ENCODE data around the gene STARD13.

STARD13 gene

DNA sequence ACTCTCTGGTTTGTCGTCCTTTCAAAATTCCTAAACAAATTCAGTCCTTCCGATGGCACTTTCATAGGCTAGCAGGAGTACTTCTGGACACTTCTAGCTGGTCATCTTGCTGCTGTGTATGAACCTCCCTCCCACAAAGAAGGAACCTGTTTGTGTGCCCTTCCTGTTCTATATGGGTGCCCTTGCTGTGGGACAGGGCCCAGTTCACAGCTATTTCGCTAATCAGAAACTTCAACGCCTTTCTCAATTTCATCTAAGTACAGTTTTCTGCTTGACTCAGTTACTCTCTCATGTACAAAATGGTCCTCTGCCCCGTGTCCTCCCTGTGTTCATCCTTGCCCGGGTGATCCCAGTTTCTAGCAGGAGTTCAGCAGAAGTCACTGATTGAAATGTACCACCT, 96.1 kb downstream of the STARD13 start:
- Mint-ChIP-seq H3K36me3 (ENCODE audit: insufficient read depth) (no peaks in the 10 kb centered on the region), H3K4me1 (peaks cover 15% of the 10 kb centered on the region), H3K27ac (ENCODE audit: low read depth) (no peak overlapping the region), H3K9me3 (no peaks in the 10 kb centered on the region), H3K27me3 (peaks cover 16% of the 10 kb centered on the region), H3K4me3 (no peak overlapping the region)
- no peak for DNase-seq (ENCODE audit: low spot score in 2 of 2)
- ATAC-seq (replicated peaks; ENCODE audit: extremely low read depth, poor library complexity, severe bottlenecking): no peak

DNA sequence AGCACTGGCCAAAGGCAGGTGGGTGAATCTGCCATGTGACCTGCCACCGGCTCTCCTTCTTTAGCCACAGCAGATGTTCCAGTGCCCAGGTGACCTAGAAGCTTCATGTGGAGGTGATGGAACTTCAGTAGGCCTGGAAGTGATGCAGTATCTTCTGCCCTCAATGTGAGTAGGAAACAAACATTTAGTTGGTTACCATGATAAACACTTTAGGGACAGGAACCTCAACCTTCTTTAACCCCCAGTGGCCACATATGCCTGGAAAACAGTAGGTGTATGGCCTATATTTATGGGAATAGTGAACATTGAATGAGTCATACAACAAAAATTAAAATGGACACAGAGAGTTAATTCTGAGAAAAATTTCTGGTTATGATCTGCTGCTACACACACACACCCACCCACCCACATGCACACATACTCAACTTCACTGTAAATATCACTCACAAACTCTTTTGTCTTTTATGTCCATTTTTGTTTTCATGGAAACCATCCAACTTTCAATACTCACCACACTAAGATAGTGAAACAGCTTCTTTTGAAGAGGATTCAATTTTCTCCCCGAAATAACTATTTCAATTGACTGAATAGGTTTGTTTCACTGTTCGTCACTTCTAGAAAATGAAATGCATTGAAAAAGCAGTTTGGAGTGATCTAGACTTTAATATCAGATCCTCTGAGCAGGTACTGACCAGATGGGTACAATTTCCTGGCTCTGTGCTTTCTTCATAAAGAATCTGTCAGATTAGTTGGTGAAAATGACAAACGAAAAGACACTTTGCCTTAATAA, 97.3 kb downstream of the STARD13 start:
- H3K9me3 Mint-ChIP-seq: no peaks in the 10 kb centered on the region
- no peak for ATAC-seq (replicated peaks; ENCODE audit: extremely low read depth, poor library complexity, severe bottlenecking)
- H3K27ac Mint-ChIP-seq (ENCODE audit: low read depth): no peak overlapping the region
- peaks cover 10% of the 10 kb centered on the region for H3K4me1 Mint-ChIP-seq
- no peak overlapping the region for H3K4me3 Mint-ChIP-seq
- no peaks in the 10 kb centered on the region for H3K36me3 Mint-ChIP-seq (ENCODE audit: insufficient read depth)
- no peak for DNase-seq (ENCODE audit: low spot score in 2 of 2)
- H3K27me3 Mint-ChIP-seq: peaks cover 26% of the 10 kb centered on the region

DNA sequence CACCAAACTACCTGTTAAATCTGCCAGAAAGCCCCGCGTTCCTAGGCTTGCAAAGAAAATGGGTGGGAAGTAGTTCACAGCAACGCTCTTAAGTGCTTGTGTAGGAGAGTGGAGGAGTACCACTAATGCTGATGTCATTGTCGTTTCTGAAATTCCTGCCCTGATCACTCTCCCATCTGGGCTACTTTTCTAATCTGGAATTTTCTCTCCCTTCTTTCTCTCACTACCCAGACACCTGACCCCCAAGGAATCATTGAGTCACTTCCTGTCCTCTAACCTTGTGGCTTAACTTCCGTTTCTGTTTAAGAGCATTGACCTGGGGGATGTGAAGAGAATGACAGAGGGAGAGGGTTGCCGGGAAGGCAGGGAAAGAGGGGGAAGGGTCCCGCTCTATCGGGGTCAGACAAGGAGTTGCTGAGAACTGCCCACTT, 98.7 kb downstream of the STARD13 start:
- Mint-ChIP-seq H3K4me1 (peaks cover 5% of the 10 kb centered on the region), H3K4me3 (no peak overlapping the region), H3K9me3 (no peaks in the 10 kb centered on the region), H3K27ac (ENCODE audit: low read depth) (no peak overlapping the region), H3K36me3 (ENCODE audit: insufficient read depth) (no peaks in the 10 kb centered on the region), H3K27me3 (peaks cover 35% of the 10 kb centered on the region)
- DNase-seq (ENCODE audit: low spot score in 2 of 2) (no peak), ATAC-seq (replicated peaks; ENCODE audit: extremely low read depth, poor library complexity, severe bottlenecking) (no peak)

DNA sequence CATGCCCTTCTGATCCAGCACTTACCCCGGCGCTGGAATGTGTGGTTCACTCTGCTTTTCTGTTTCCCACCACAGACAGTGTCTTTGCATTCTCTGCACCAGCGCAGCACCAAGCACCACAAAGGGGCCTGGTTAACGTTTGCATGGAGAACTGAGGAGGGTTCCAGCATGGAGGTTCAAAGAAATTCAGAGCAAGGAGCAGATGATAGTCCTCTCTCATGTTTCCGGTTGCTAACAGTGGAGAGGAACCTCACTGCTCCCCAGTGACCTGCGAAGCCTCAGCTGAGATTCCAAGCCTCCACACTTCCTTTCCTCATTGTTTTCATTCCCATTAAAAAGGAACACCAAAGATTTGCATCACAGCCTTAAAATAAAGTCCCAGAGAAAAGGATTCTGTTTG, 99.7 kb downstream of the STARD13 start:
- peaks cover 35% of the 10 kb centered on the region for H3K27me3 Mint-ChIP-seq
- no peak for DNase-seq (ENCODE audit: low spot score in 2 of 2)
- no peak overlapping the region for H3K4me3 Mint-ChIP-seq
- no peak for ATAC-seq (replicated peaks; ENCODE audit: extremely low read depth, poor library complexity, severe bottlenecking)
- no peak overlapping the region for H3K27ac Mint-ChIP-seq (ENCODE audit: low read depth)
- H3K4me1 Mint-ChIP-seq: peaks cover 5% of the 10 kb centered on the region
- no peaks in the 10 kb centered on the region for H3K36me3 Mint-ChIP-seq (ENCODE audit: insufficient read depth)
- no peaks in the 10 kb centered on the region for H3K9me3 Mint-ChIP-seq

DNA sequence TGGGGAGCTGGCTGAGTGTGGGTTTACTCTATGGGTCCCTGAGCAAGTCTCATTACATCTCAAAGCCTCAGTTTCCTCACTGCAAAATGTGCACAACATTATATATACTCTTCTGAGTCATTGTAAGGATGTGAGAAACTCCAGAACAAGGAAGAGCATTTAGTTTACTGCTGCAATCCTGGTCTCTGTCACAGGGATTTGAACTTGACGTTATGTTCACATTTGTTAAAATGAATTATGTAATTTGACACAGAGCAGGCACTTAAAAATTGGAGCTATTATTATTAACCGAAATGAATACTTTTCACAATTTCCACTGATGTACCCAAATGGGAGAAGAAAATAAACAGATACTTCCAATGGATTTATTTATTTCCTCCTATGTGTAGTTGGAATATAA, 101.0 kb downstream of the STARD13 start:
- ATAC-seq (replicated peaks; ENCODE audit: extremely low read depth, poor library complexity, severe bottlenecking): no peak
- no peaks in the 10 kb centered on the region for H3K36me3 Mint-ChIP-seq (ENCODE audit: insufficient read depth)
- H3K4me1 Mint-ChIP-seq: peaks cover 5% of the 10 kb centered on the region
- H3K9me3 Mint-ChIP-seq: no peaks in the 10 kb centered on the region
- H3K27me3 Mint-ChIP-seq: peaks cover 39% of the 10 kb centered on the region
- no peak overlapping the region for H3K27ac Mint-ChIP-seq (ENCODE audit: low read depth)
- no peak for DNase-seq (ENCODE audit: low spot score in 2 of 2)
- H3K4me3 Mint-ChIP-seq: no peak overlapping the region

DNA sequence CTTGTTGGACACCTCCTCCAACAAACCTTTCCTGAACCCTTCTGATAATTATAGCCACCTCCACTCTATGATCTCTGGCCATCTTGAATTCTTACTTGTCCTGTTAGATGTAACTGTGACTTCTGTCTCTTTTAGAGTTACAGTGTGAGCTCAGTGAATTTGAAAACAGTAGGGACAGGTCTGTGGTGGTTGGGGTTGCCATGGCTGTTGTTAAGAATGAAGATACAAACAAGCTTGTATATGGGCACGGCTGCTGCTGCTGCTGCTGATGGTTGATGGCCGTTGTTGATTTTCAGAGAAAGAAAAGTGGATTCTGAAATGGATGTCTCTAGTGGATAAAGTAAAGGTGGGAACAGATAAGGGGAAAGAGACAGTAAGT, 101.5 kb downstream of the STARD13 start:
- no peaks in the 10 kb centered on the region for H3K36me3 Mint-ChIP-seq (ENCODE audit: insufficient read depth)
- ATAC-seq (replicated peaks; ENCODE audit: extremely low read depth, poor library complexity, severe bottlenecking): no peak
- no peak overlapping the region for H3K4me3 Mint-ChIP-seq
- DNase-seq (ENCODE audit: low spot score in 2 of 2): no peak
- peaks cover 5% of the 10 kb centered on the region for H3K4me1 Mint-ChIP-seq
- no peaks in the 10 kb centered on the region for H3K9me3 Mint-ChIP-seq
- peaks cover 36% of the 10 kb centered on the region for H3K27me3 Mint-ChIP-seq
- no peak overlapping the region for H3K27ac Mint-ChIP-seq (ENCODE audit: low read depth)

DNA sequence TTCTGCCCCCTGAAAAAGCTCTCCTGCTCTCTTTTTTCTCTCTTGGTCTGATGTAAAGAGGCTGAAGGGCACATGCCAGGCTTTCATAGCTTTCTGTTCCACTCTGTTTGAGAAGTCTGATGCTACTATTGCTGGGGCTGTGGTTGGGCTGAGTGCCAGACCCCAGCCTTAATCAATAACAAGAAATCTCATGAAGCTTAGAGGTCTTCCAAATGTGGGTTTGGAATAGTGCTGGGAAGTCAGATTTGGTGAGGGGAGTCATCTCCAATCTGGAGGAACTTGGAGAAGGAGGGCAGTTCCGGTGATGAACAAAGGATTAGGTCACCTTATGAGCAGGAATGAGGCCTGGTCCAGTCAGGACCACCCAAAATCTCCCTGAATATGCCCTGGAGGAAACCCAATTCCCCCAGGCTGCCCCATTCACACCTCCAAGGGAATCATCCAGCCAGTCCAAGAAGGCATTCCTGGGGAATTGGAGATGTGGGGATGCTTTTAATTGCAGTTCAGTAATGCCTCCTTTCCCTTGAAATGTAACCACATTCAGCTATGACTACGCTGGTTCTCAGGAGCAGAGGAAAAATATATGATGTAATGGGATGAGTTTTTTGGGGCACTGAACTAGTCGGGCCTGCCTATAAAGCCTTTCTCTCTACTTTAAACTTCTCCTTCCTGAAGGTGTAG, 102.0 kb downstream of the STARD13 start:
- H3K9me3 Mint-ChIP-seq: no peaks in the 10 kb centered on the region
- no peak for ATAC-seq (replicated peaks; ENCODE audit: extremely low read depth, poor library complexity, severe bottlenecking)
- H3K36me3 Mint-ChIP-seq (ENCODE audit: insufficient read depth): no peaks in the 10 kb centered on the region
- H3K27me3 Mint-ChIP-seq: peaks cover 31% of the 10 kb centered on the region
- no peak for DNase-seq (ENCODE audit: low spot score in 2 of 2)
- H3K4me1 Mint-ChIP-seq: peaks cover 5% of the 10 kb centered on the region
- H3K4me3 Mint-ChIP-seq: no peak overlapping the region
- no peak overlapping the region for H3K27ac Mint-ChIP-seq (ENCODE audit: low read depth)

DNA sequence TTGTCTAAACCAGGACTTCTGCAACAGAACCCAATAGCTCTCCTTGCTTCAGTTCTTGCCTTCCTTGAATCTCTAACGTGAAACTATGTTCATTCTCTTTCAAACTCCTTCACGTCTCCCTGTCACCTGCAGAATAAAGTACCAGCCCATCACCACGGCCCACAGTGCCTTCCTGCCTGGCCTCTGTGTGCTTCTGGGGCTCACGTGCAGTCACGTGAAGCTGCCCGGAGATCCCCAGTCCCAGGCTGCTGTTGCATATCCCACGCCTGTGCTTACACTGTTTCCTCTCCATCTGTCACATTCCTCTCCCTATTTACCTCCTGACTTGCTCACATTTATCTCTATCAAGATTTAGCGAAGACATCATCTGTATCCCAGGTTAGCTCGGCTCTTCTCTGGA, 102.8 kb downstream of the STARD13 start:
- Mint-ChIP-seq H3K9me3 (no peaks in the 10 kb centered on the region), H3K27me3 (peaks cover 31% of the 10 kb centered on the region), H3K27ac (ENCODE audit: low read depth) (no peak overlapping the region), H3K36me3 (ENCODE audit: insufficient read depth) (no peaks in the 10 kb centered on the region), H3K4me3 (no peak overlapping the region), H3K4me1 (peaks cover 5% of the 10 kb centered on the region)
- DNase-seq (ENCODE audit: low spot score in 2 of 2) (no peak), ATAC-seq (replicated peaks; ENCODE audit: extremely low read depth, poor library complexity, severe bottlenecking) (no peak)

DNA sequence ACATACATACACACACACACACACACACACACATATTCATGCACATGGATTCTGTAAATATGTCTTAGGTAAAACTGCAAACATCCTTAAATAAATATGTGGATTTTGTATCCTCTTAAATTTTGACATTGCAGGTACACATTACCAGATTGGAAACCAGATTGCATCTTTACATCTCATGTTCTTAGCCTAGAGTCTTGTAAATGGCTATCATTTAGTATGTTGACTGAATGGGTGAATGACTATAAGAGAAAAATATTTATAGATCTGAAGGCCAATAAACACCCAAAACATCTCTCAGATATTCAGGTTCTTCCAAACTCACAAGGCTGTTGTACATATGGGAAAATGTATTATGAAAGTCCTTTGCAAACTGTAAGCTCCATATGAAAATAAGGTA, 104.3 kb downstream of the STARD13 start:
- no peaks in the 10 kb centered on the region for H3K9me3 Mint-ChIP-seq
- no peaks in the 10 kb centered on the region for H3K4me1 Mint-ChIP-seq
- no peaks in the 10 kb centered on the region for H3K36me3 Mint-ChIP-seq (ENCODE audit: insufficient read depth)
- H3K27me3 Mint-ChIP-seq: peaks cover 31% of the 10 kb centered on the region
- no peak for ATAC-seq (replicated peaks; ENCODE audit: extremely low read depth, poor library complexity, severe bottlenecking)
- no peak for DNase-seq (ENCODE audit: low spot score in 2 of 2)
- no peak overlapping the region for H3K27ac Mint-ChIP-seq (ENCODE audit: low read depth)
- H3K4me3 Mint-ChIP-seq: no peak overlapping the region

DNA sequence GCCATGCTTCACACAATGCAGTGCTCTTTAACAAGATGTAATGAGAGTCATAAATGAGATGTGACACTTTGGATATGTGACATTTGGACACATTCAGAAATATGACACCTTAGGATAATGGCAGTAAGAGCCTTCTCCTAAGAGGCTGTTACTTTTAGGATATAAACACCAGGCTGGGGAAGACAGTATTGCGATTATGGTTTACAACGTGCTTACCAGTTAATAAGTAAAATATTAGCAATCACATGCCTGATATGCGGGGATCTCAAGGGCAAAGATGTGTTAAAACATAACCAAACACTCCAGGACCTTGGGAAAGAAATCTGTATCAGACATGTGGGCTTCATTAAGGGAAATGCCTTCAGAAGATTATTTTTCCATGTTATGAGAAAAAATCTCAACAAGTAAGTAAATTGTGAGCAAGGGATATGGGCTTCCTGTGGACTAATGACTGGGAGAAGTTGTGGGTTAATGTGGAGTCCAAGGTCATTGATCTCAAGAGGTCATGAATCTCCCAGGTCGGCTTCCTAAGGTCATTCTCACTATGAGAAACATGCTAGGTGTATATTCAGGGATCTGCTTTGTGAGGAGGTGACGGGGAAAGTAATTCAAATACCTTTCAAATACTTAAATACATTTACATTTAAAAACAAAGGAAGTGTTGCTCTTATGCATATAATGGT, 105.3 kb downstream of the STARD13 start:
- H3K9me3 Mint-ChIP-seq: no peaks in the 10 kb centered on the region
- no peaks in the 10 kb centered on the region for H3K4me1 Mint-ChIP-seq

DNA sequence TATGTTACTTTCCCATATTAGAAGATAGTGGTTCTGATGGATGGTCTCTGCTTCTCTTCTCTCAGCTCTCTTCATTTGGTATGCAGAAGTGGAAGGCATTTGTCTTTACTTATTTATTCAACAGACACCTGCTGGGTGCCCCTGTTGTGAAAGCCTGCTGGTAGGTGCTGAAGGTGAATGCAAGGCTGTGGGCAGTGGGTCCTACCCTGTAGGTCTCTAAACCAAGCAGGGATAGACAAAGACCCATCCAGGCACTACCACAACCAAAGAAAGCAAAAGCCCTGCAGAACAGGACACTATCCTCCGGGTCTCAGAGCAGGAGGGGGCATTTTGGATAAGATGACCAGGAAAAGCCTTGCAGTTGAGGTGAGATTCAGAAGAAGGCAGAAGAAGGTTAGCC, 106.1 kb downstream of the STARD13 start:
- Mint-ChIP-seq H3K9me3 (no peaks in the 10 kb centered on the region), H3K27ac (ENCODE audit: low read depth) (no peak overlapping the region), H3K4me1 (no peaks in the 10 kb centered on the region), H3K4me3 (no peak overlapping the region), H3K27me3 (peaks cover 32% of the 10 kb centered on the region), H3K36me3 (ENCODE audit: insufficient read depth) (no peaks in the 10 kb centered on the region)
- ATAC-seq (replicated peaks; ENCODE audit: extremely low read depth, poor library complexity, severe bottlenecking) (no peak), DNase-seq (ENCODE audit: low spot score in 2 of 2) (no peak)

More for the DNA sequence above, 105.3 kb downstream of the STARD13 start:
- DNase-seq (ENCODE audit: low spot score in 2 of 2) (no peak), ATAC-seq (replicated peaks; ENCODE audit: extremely low read depth, poor library complexity, severe bottlenecking) (no peak)
- Mint-ChIP-seq H3K27me3 (peaks cover 31% of the 10 kb centered on the region), H3K36me3 (ENCODE audit: insufficient read depth) (no peaks in the 10 kb centered on the region), H3K4me3 (no peak overlapping the region), H3K27ac (ENCODE audit: low read depth) (no peak overlapping the region)

DNA sequence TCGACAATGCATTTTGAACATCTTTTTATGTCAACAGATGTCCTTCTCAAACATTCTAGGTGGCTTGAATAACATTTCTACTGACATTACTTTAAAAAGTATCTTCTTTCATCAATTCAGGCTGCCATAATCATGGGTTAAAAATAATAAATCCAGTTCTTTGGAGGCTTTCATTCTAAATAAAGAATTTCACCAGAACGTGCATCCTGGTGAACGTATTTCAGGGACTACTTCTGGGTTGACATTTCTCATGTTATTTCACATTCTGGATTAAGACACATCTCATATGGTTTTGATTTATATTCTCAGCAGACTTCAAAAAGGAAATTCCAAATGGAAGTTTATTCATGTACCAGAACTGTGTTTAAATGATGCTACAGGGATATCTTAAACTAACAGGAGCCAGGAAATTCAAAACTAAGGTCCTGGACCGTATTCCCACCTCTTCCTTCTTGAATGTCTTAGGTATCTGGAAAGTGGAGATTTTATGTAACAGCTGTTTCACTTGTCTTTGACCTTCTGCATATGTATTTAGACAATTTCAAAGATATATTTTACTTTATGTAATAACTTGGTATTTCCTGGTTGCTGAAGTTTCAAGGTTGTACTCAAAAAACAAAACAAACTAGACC, 107.2 kb downstream of the STARD13 start:
- H3K27me3 Mint-ChIP-seq: peaks cover 30% of the 10 kb centered on the region
- no peaks in the 10 kb centered on the region for H3K36me3 Mint-ChIP-seq (ENCODE audit: insufficient read depth)
- no peaks in the 10 kb centered on the region for H3K9me3 Mint-ChIP-seq
- no peak overlapping the region for H3K4me3 Mint-ChIP-seq
- no peaks in the 10 kb centered on the region for H3K4me1 Mint-ChIP-seq
- ATAC-seq (replicated peaks; ENCODE audit: extremely low read depth, poor library complexity, severe bottlenecking) (no peak), DNase-seq (ENCODE audit: low spot score in 2 of 2) (no peak)
- no peak overlapping the region for H3K27ac Mint-ChIP-seq (ENCODE audit: low read depth)

All from central memory CD8-positive, alpha-beta T cell (primary cell).